Heart left ventricle (tissue), 16 donors: ENCODE measurements around the gene PLCXD3. TPM values are rescaled to one million over a fixed set of nuclear protein-coding genes. Genes with fewer than 3 reads are reported as not detected.

ENCODE experiments used
- ATAC-seq, 4 donors: fragments of 200-7000 bp; cut with Tn5 transposase; one replicate each; pipeline ENCODE4 v1.9.1; 2020 to 2022; ENCODE audit warnings: moderate library complexity in 4 of 4, mild to moderate bottlenecking in 3 of 4, moderate number of reproducible peaks in 1 of 4
- DNase-seq, 5 donors: peaks; one replicate each; pipeline ENCODE4 v3.0.0-alpha.2; 2020
- H3K27ac ChIP-seq, 12 donors: fragments of 200-600 bp; sonication (generic) in 4 of 12; one replicate each; pipeline versions ENCODE4 v1.5.0 to v1.8.0; 2016 to 2022; ENCODE audit warnings: mild to moderate bottlenecking in 2 of 12
- H3K27me3 ChIP-seq, 9 donors: fragments of 200-600 bp; sonication (generic) in 2 of 9; one replicate each; pipeline versions ENCODE4 v1.5.1 to v1.8.0; 2016 to 2022; ENCODE audit warnings: mild to moderate bottlenecking in 3 of 9
- H3K36me3 ChIP-seq, 9 donors: fragments of 200-600 bp; sonication (generic) in 2 of 9; one replicate each; pipeline versions ENCODE4 v1.5.0 to v1.8.0; 2018 to 2022; ENCODE audit warnings: mild to moderate bottlenecking in 2 of 9
- H3K4me1 ChIP-seq, 12 donors: fragments of 200-600 bp; sonication (generic) in 4 of 12; one replicate each; pipeline versions ENCODE4 v1.5.0 to v1.8.0; 2016 to 2022; ENCODE audit warnings: mild to moderate bottlenecking in 3 of 12
- H3K4me3 ChIP-seq, 12 donors: fragments of 200-600 bp; sonication (generic) in 4 of 12; one replicate each; pipeline versions ENCODE4 v1.5.0 to v1.8.0; 2017 to 2022; ENCODE audit warnings: mild to moderate bottlenecking in 9 of 12, moderate library complexity in 4 of 12
- H3K9me3 ChIP-seq, 12 donors: fragments of 200-600 bp; sonication (generic) in 4 of 12; one replicate each; pipeline versions ENCODE4 v1.5.0 to v1.8.0; 2016 to 2022; ENCODE audit warnings: mild to moderate bottlenecking in 1 of 12
- CTCF ChIP-seq, 12 donors: fragments of 200-600 bp; sonication (generic) in 4 of 12; IDR thresholded peaks; one replicate each; pipeline versions ENCODE4 v1.5.0 to v1.8.0; 2018 to 2022; ENCODE audit warnings: antibody characterized with exemption in 12 of 12, mild to moderate bottlenecking in 5 of 12
- POLR2A ChIP-seq, 2 donors: fragments of 450-650 bp; IDR thresholded peaks; one replicate each; pipeline ENCODE4 v1.6.1; 2017; ENCODE audit warnings: antibody characterized with exemption in 2 of 2, mild to moderate bottlenecking in 2 of 2, moderate library complexity in 2 of 2
- WGBS, 4 donors: extraction: QIAGEN DNeasy Blood & Tissue Kit in 2 of 4; methylation state at CpG; one replicate each; pipeline versions ENCODE4 v1.1.5 to v1.1.7; 2013 to 2018; 5-methylcytosine and 5-hydroxymethylcytosine counted together
- intact Hi-C, 10 donors: fragments of 100-400 bp; cut with DNase I; formaldehyde crosslinking; loops; one replicate each; pipeline versions ENCODE4 v1.11.1 to v1.14.2; 2022
- polyA plus RNA-seq, 2 donors: library from polyadenylated mRNA; stranded (reverse); fragments of 200-250 nt; gene quantifications; one replicate each; pipeline ENCODE4 v1.2.3, GENCODE V29; 2013
- total RNA-seq, 9 donors: library from RNA; depleted of rRNA in 2 of 9; stranded (reverse); fragments of >200 nt in 2 of 9; fragmentation: NEBNext Ultra II Directional in 3 of 9; extraction: Animal tissue kit (Norgen Biotek cat#: 25700) in 3 of 9; gene quantifications; one replicate each; pipeline versions ENCODE4 v1.1.0 to v1.2.4, GENCODE V29; 2016 to 2023
- donor health status: ischemic (EF 13 %, LVEDD 7.1; RV severe dilation, severe dysfunction).
- donor health status: healthy with polysubstance abuse.
- donor health status: DM: no; HTN: yes; CAD: no.
- donor health status: DM: no; HTN: no; CAD: no.
- donor health status: ischemic (EF 25% LVEDD 6.9; RV normal size, moderate dysfunction).
- donor health status: ischemic (EF 25% LVEDD 5.7; RV mildly dilated, moderate dysfunction).
- donor health status: healthy.
- donor health status: DM: yes; HTN: yes; CAD: no.
- donor health status: ischemic (EF 35%, LVEDD 5.7; RV mildly dilated, moderate dysfunction).
- donor health status: nonischemic (EF 11% LVEDD 7.7; RV severe dilation, severe dysfunction).
- donor health status: DM: yes; HTN: yes; CAD: no.
- donor health status: PGD.
- donor health status: ischemic (EF 29% LVEDD 5.4; RV normal size, mild dysfunction).
- donor health status: nonischemic (EF 23%, LVEDD 6.1; RV moderate dilation, normal function).

Gene PLCXD3
- total and polyA plus RNA-seq, 11 donors = 30.1 to 107 (median 62.5) TPM

DNA sequence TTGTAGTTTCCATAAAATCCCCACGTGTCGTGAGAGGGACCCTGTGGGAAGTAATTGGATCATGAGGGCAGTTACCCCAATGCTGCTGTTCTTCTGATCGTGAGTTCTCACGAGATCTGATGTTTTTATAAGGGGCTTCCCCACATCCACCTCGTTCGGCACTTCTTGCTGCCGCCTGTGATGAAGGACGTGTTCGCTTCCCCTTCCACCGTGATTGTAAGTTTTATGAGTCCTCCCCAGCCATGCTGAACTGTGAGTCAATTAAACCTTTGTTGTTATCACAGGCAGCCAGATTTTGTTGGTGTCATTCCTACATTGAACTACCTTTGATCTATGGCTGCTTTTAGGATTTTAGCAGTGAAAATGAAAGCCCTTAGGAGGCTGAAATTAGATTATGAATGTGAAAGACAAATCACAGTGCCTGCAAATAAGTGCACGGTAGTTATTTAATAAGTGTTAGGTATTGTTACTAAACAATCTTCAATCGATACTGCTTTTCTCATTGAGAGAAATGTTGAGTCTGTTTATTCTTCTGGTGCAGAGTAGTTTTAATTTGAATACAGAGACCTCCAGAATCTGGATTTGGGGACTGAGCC is 229.1 kb downstream of the PLCXD3 start:
- H3K9me3 ChIP-seq = no peaks in the 10 kb centered on the region
- no peaks in the 10 kb centered on the region for H3K27me3 ChIP-seq
- H3K4me3 ChIP-seq = no peak overlapping the region
- H3K4me1 ChIP-seq = peaks cover 0 to 5% (median 0%) of the 10 kb centered on the region in 12 donors
- 77 to 83% (median 80%) methylated on average over 12 of the region's 12 CpGs for WGBS, 4 donors
- H3K27ac ChIP-seq = no peak overlapping the region
- no peak for TF ChIP-seq POLR2A (IDR thresholded peaks at IDR 0.05)
- TF ChIP-seq CTCF (IDR thresholded peaks at IDR 0.05) = no peak
- ATAC-seq = no peak
- intact Hi-C loops = no loop called here
- H3K36me3 ChIP-seq = no peaks in the 10 kb centered on the region
- DNase-seq = no peak

- Histone ChIP-seq H3K4me3 (no peak overlapping the region), H3K36me3 (no peaks in the 10 kb centered on the region), H3K9me3 (no peaks in the 10 kb centered on the region), H3K27ac (no peak overlapping the region), H3K4me1 (no peaks in the 10 kb centered on the region), H3K27me3 (no peaks in the 10 kb centered on the region)
- ATAC-seq = no peak
- TF ChIP-seq POLR2A (IDR thresholded peaks at IDR 0.05) (no peak), CTCF (IDR thresholded peaks at IDR 0.05) (no peak)
- WGBS, 4 donors = 65 to 84% (median 80%) methylated on average over 2 of the region's 2 CpGs
- intact Hi-C loops = loop anchor here in 4 of 10 donors (5.0 to 10.0 kb wide), 5 partner anchors 63 to 556 kb away; partner anchors contain the start of gene PLCXD3 (in 1 of the 4)
- no peak for DNase-seq
These were observed 231.4 kb downstream of the PLCXD3 start for GRCh38 chr5:41279040-41279439.

- Histone ChIP-seq H3K4me3 (no peak overlapping the region), H3K4me1 (no peaks in the 10 kb centered on the region), H3K9me3 (no peaks in the 10 kb centered on the region), H3K27ac (no peak overlapping the region), H3K27me3 (no peaks in the 10 kb centered on the region), H3K36me3 (no peaks in the 10 kb centered on the region)
- no peak for ATAC-seq
- 63 to 78% (median 71%) methylated on average over 4 of the region's 4 CpGs for WGBS, 4 donors
- intact Hi-C loops = loop anchor here in 4 of 10 donors (5.0 to 10.0 kb wide), 5 partner anchors 65 to 557 kb away; partner anchors contain the start of gene PLCXD3 (in 1 of the 4)
- TF ChIP-seq CTCF (IDR thresholded peaks at IDR 0.05) = no peak
- DNase-seq = no peak
These were observed 232.7 kb downstream of the PLCXD3 start for GRCh38 chr5:41277476-41278245.

DNA sequence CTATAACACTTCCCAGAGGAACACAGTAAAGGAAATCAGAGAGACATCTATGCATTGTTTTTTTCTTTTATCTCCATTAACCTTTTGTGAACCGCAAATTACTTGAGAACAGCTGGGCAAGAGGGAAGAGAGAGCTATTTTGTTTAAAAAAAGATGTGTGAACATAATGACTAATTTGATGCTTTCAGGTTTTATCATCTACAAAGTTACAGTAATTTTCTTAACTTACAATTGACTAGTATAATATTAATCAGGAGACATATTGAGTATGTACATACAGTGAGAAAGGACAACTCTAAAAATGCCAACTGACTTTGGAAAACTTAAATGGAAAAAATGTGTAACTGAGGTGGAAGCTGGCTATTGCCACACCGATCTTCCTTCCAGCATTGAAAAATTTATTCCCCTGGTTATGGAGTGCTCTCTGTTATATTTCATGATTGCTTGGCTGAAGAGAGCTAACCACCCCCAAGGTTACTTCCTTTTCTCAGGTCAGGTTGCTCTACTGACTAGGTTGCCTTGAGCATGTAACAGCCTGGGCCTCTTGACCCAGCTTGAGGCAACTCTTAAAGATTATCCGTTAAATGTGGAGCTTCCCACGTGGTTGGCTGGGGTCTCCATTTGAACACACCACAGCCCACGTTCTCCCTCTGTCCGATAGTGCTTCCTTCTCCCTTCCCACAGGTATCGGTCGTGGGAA is 234.4 kb downstream of the PLCXD3 start:
- no peak for DNase-seq
- no peaks in the 10 kb centered on the region for H3K27me3 ChIP-seq
- no peak for ATAC-seq
- WGBS, 4 donors = 65 to 86% (median 76%) methylated on average over 8 of the region's 8 CpGs
- H3K36me3 ChIP-seq = no peaks in the 10 kb centered on the region
- no peak overlapping the region for H3K4me3 ChIP-seq
- TF ChIP-seq POLR2A (IDR thresholded peaks at IDR 0.05) = no peak
- no peak for TF ChIP-seq CTCF (IDR thresholded peaks at IDR 0.05)
- no peak overlapping the region for H3K27ac ChIP-seq
- no peaks in the 10 kb centered on the region for H3K9me3 ChIP-seq
- intact Hi-C loops = loop anchor here in 4 of 10 donors (5.0 to 10.0 kb wide), 5 partner anchors 66 to 559 kb away; partner anchors contain the start of gene PLCXD3 (in 1 of the 4)
- peaks cover 0 to 5% (median under 1%) of the 10 kb centered on the region in 12 donors for H3K4me1 ChIP-seq
